ENCODE results near the gene RLBP1. TPM values are rescaled to one million over a fixed set of nuclear protein-coding genes. Genes with fewer than 3 reads are reported as not detected.
A peak's percentile ranks its signal among the peaks of the same experiment; 100 is the strongest.
"Not testable (repeated sequence)": the region's sequence is repeated elsewhere in the genome, so short reads cannot be mapped to it uniquely, and the experiment has no call there.

The RLBP1 gene
- total RNA-seq (not detected), polyA plus RNA-seq (not detected)
- long read RNA-seq, donor 1, result 0 reads
- long read RNA-seq, donor 2, result 0 reads

GRCh38 chr15:89221543-89221942 lies at the start of gene RLBP1:
Gene RLBP1, minus strand, starts transcription at chr15:89221579. Its CDS starts 2,604 bp downstream, at chr15:89218975.
- DNase-seq, result no peak

GRCh38 chr15:89250142-89250541 lies 28.8 kb upstream of the RLBP1 start:
- H3K27ac ChIP-seq; H3K9me3 ChIP-seq; H3K4me3 ChIP-seq; H3K27me3 ChIP-seq (replicated peaks in 1 of 7); DNase-seq; intact Hi-C loops (cut with DNase I; ENCODE audit: low total_unique reads): not testable (repeated sequence)
- Histone ChIP-seq H3K36me3 (peaks cover 0 to 45% (median 6%) of the 10 kb centered on the region in 6 donors), H3K4me1 (peaks cover 0 to 12% (median 0%) of the 10 kb centered on the region in 6 donors)
- WGBS, 5 donors, result 91 to 95% (median 92%) methylated on average over 5 of the region's 5 CpGs

More at GRCh38 chr15:89221543-89221942, at the start of gene RLBP1:
- intact Hi-C loops (cut with DNase I; ENCODE audit: low total_unique reads), result no loop called here
- Histone ChIP-seq H3K27me3 (replicated peaks in 1 of 7) (no peaks in the 10 kb centered on the region), H3K36me3 (no peaks in the 10 kb centered on the region), H3K27ac (no peak within 1 kb of the TSS), H3K9me3 (no peaks in the 10 kb centered on the region), H3K4me3 (no peak within 1 kb of the TSS), H3K4me1 (no peaks in the 10 kb centered on the region)
- 77 to 86% (median 79%) methylated on average over 11 of the region's 11 CpGs for WGBS, 5 donors
- TF ChIP-seq POLR2A (IDR thresholded peaks at IDR 0.05), result no peak
- no peak for TF ChIP-seq CTCF (IDR thresholded peaks at IDR 0.05 in 8 of 11, conservative IDR thresholded peaks at IDR 0.05 in 3 of 11)
- no peak for TF ChIP-seq POLR2AphosphoS5 (IDR thresholded peaks at IDR 0.05)

- no peak overlapping the region for H3K4me3 ChIP-seq
- intact Hi-C loops (cut with DNase I; ENCODE audit: low total_unique reads), result no loop called here
- peaks cover 8 to 25% (median 12%) of the 10 kb centered on the region in 6 donors for H3K4me1 ChIP-seq
- no peaks in the 10 kb centered on the region for H3K9me3 ChIP-seq
- no peak for DNase-seq
- 96 to 99% (median 97%) methylated on average over 2 of the region's 2 CpGs for WGBS, 5 donors
- H3K27ac ChIP-seq, result no peak overlapping the region
- H3K27me3 ChIP-seq (replicated peaks in 1 of 7), result no peaks in the 10 kb centered on the region
- H3K36me3 ChIP-seq, result peaks cover 0 to 33% (median 6%) of the 10 kb centered on the region in 6 donors
- no peak for TF ChIP-seq POLR2AphosphoS5 (IDR thresholded peaks at IDR 0.05)
- TF ChIP-seq POLR2A (IDR thresholded peaks at IDR 0.05), result no peak
- TF ChIP-seq CTCF (IDR thresholded peaks at IDR 0.05 in 8 of 11, conservative IDR thresholded peaks at IDR 0.05 in 3 of 11), result no peak
Measured at GRCh38 chr15:89248584-89248983, 27.2 kb upstream of the RLBP1 start.

- intact Hi-C loops (cut with DNase I; ENCODE audit: low total_unique reads), result no loop called here
- TF ChIP-seq POLR2AphosphoS5 (IDR thresholded peaks at IDR 0.05), result no peak
- no peak for TF ChIP-seq CTCF (IDR thresholded peaks at IDR 0.05 in 8 of 11, conservative IDR thresholded peaks at IDR 0.05 in 3 of 11)
- TF ChIP-seq POLR2A (IDR thresholded peaks at IDR 0.05), result no peak
- Histone ChIP-seq H3K9me3 (no peaks in the 10 kb centered on the region), H3K27ac (no peak overlapping the region), H3K36me3 (peaks cover 0 to 33% (median 6%) of the 10 kb centered on the region in 6 donors), H3K27me3 (replicated peaks in 1 of 7) (no peaks in the 10 kb centered on the region), H3K4me3 (no peak overlapping the region), H3K4me1 (peaks cover 8 to 36% (median 18%) of the 10 kb centered on the region in 6 donors)
- DNase-seq, result no peak
- WGBS, 5 donors, result 76 to 84% (median 78%) methylated on average over 2 of the region's 2 CpGs
Measured at GRCh38 chr15:89247446-89247845, 26.1 kb upstream of the RLBP1 start.

- Histone ChIP-seq H3K36me3 (peaks cover 0 to 24% (median 6%) of the 10 kb centered on the region in 6 donors), H3K27ac (peak overlapping the region in 5 of 8 donors; percentile 58 to 90 (median 74)), H3K27me3 (replicated peaks in 1 of 7) (no peaks in the 10 kb centered on the region), H3K4me1 (peaks cover 8 to 37% (median 18%) of the 10 kb centered on the region in 6 donors), H3K4me3 (peak overlapping the region; percentile 68 to 98 (median 85)), H3K9me3 (peaks cover 0 to 6% (median 2%) of the 10 kb centered on the region in 8 donors)
- 0 to 1% (median 0%) methylated on average over 6 of the region's 6 CpGs for WGBS, 5 donors
- intact Hi-C loops (cut with DNase I; ENCODE audit: low total_unique reads), result no loop called here
- DNase-seq, result no peak
- TF ChIP-seq CTCF (IDR thresholded peaks at IDR 0.05 in 8 of 11, conservative IDR thresholded peaks at IDR 0.05 in 3 of 11) (no peak), POLR2A (IDR thresholded peaks at IDR 0.05) (no peak), POLR2AphosphoS5 (IDR thresholded peaks at IDR 0.05) (no peak)
Measured at GRCh38 chr15:89244574-89244903, 23.2 kb upstream of the RLBP1 start.
